CD14-positive monocyte (primary cell): ENCODE data around the gene CHN1. TPM values are rescaled to one million over a fixed set of nuclear protein-coding genes. Genes with fewer than 3 reads are reported as not detected.

Experiments used
- DNase-seq, 3 donors: peaks; one replicate each; pipeline ENCODE4 v3.0.0-alpha.2; 2011 to 2022
- H2AFZ ChIP-seq: 2 replicates; pipeline ENCODE4 v1.6.0; 2012; ENCODE audit warnings: mild to moderate bottlenecking, low read depth, low read length, inconsistent platforms; ENCODE audit not compliant: insufficient read depth, poor library complexity, severe bottlenecking
- H3K27ac ChIP-seq, 2 donors: 1 replicate in 1 of 2; 2 replicates in 1 of 2; pipeline ENCODE4 v1.5.1; 2012 to 2013; ENCODE audit warnings: low read length in 2 of 2, control low read depth in 1 of 2, inconsistent platforms in 1 of 2, low read depth in 1 of 2, mild to moderate bottlenecking in 1 of 2
- H3K27me3 ChIP-seq, 2 donors: one replicate each; pipeline versions ENCODE4 v1.6.0 to v1.6.1; 2011 to 2013; ENCODE audit warnings: low read length in 2 of 2; ENCODE audit not compliant: control insufficient read depth in 2 of 2, insufficient read depth in 2 of 2
- H3K36me3 ChIP-seq, 2 donors: replicated peaks in 1 of 2; 1 replicate in 1 of 2; 2 replicates in 1 of 2; pipeline versions ENCODE4 v1.5.1 to v1.6.1; 2012 to 2013; ENCODE audit warnings: low read length in 2 of 2, control low read depth in 1 of 2, inconsistent platforms in 1 of 2, mild to moderate bottlenecking in 1 of 2; ENCODE audit not compliant: insufficient read depth in 2 of 2, control insufficient read depth in 1 of 2
- H3K4me1 ChIP-seq, 2 donors: 1 replicate in 1 of 2; 2 replicates in 1 of 2; pipeline versions ENCODE4 v1.5.1 to v1.6.1; 2012 to 2013; ENCODE audit warnings: low read length in 2 of 2, control low read depth in 1 of 2, inconsistent platforms in 1 of 2, mild to moderate bottlenecking in 1 of 2, moderate library complexity in 1 of 2; ENCODE audit not compliant: insufficient read depth in 2 of 2, control insufficient read depth in 1 of 2
- H3K4me2 ChIP-seq: replicated peaks from 2 replicates; pipeline ENCODE3; 2012; ENCODE audit warnings: low read length, moderate library complexity, mild to moderate bottlenecking; ENCODE audit not compliant: poor library complexity, severe bottlenecking; ENCODE audit errors: extremely low read depth
- H3K4me3 ChIP-seq, 3 experiments: fragments of 200-600 bp in 1 of 3; sonication (generic) in 1 of 3; replicated peaks in 1 of 3; 1 replicate in 2 of 3; 2 replicates in 1 of 3; pipeline ENCODE4 v1.5.1; 2011 to 2013; ENCODE audit warnings: low read length in 3 of 3, mild to moderate bottlenecking in 3 of 3, control low read depth in 2 of 3, low read depth in 2 of 3, inconsistent platforms in 1 of 3, moderate library complexity in 1 of 3
- H3K79me2 ChIP-seq: 2 replicates; pipeline ENCODE4 v1.6.0; 2012; ENCODE audit warnings: mild to moderate bottlenecking, control low read depth, inconsistent platforms, low read length, moderate library complexity; ENCODE audit not compliant: insufficient read depth
- H3K9ac ChIP-seq: 2 replicates; pipeline ENCODE4 v1.6.0; 2017; ENCODE audit warnings: low read length, mild to moderate bottlenecking; ENCODE audit not compliant: insufficient read depth, poor library complexity, severe bottlenecking
- H3K9me3 ChIP-seq, 2 donors: replicated peaks in 1 of 2; 1 replicate in 1 of 2; 2 replicates in 1 of 2; pipeline versions ENCODE4 v1.5.1 to v1.6.1; 2012 to 2013; ENCODE audit warnings: low read length in 2 of 2, control low read depth in 1 of 2; ENCODE audit not compliant: control insufficient read depth in 1 of 2, insufficient read depth in 1 of 2
- H4K20me1 ChIP-seq: 2 replicates; pipeline ENCODE4 v1.6.0; 2012; ENCODE audit warnings: mild to moderate bottlenecking, low read length, control low read depth, moderate library complexity; ENCODE audit not compliant: insufficient read depth
- H3K27ac Mint-ChIP-seq, 7 donors: one replicate each; pipeline ENCODE4 v1.8.0; 2020; ENCODE audit warnings: mild to moderate bottlenecking in 7 of 7, mixed read lengths in 7 of 7, moderate library complexity in 6 of 7, inconsistent platforms in 2 of 7
- H3K27me3 Mint-ChIP-seq, 3 donors: one replicate each; pipeline ENCODE4 v1.8.0; 2021 to 2022; ENCODE audit warnings: low read depth in 3 of 3, mild to moderate bottlenecking in 3 of 3, mixed read lengths in 3 of 3, moderate library complexity in 3 of 3, inconsistent platforms in 1 of 3
- H3K36me3 Mint-ChIP-seq, 2 donors: one replicate each; pipeline ENCODE4 v1.8.0; 2020; ENCODE audit warnings: mixed read lengths in 2 of 2, inconsistent platforms in 1 of 2, mild to moderate bottlenecking in 1 of 2
- H3K4me1 Mint-ChIP-seq: one replicate; pipeline ENCODE4 v1.8.0; 2020; ENCODE audit warnings: mild to moderate bottlenecking, mixed read lengths
- H3K4me3 Mint-ChIP-seq, 2 donors: one replicate each; pipeline ENCODE4 v1.8.0; 2020; ENCODE audit warnings: mild to moderate bottlenecking in 2 of 2, mixed read lengths in 2 of 2, moderate library complexity in 1 of 2
- H3K9me3 Mint-ChIP-seq, 7 donors: one replicate each; pipeline ENCODE4 v1.8.0; 2020 to 2022; ENCODE audit warnings: mixed read lengths in 7 of 7, mild to moderate bottlenecking in 6 of 7, moderate library complexity in 6 of 7, inconsistent platforms in 2 of 7
- WGBS: methylation state at CpG from one replicate; pipeline ENCODE4 v1.1.5; 2013; ENCODE audit warnings: missing lambda C conversion rate; ENCODE audit not compliant: insufficient coverage; 5-methylcytosine and 5-hydroxymethylcytosine counted together
- intact Hi-C, 2 donors: fragments of 100-400 bp; cut with micrococcal nuclease; formaldehyde crosslinking; loops; one replicate each; pipeline versions ENCODE4 v1.15.0 to v1.15.1; 2023
- polyA plus RNA-seq, 3 donors: library from polyadenylated mRNA; depleted of rRNA in 1 of 3; unstranded in 2 of 3; stranded (reverse) in 1 of 3; fragments of 300-500 nt in 2 of 3; fragments of >200 nt in 1 of 3; fragmentation: Illumina TruSeq in 2 of 3; gene quantifications; 1 replicate in 2 of 3; 2 replicates in 1 of 3; pipeline ENCODE4 v1.2.3, GENCODE V29; 2012 to 2021
- TF ChIP-seq, protein P1 (sequence below): fragments of 200-600 bp; IDR thresholded peaks from one replicate; pipeline ENCODE4 v1.8.0; 2022; ENCODE audit warnings: antibody characterized with exemption, mild to moderate bottlenecking

Gene CHN1
- polyA plus RNA-seq, 3 donors = 0.36 TPM; not detected in 2

DNA sequence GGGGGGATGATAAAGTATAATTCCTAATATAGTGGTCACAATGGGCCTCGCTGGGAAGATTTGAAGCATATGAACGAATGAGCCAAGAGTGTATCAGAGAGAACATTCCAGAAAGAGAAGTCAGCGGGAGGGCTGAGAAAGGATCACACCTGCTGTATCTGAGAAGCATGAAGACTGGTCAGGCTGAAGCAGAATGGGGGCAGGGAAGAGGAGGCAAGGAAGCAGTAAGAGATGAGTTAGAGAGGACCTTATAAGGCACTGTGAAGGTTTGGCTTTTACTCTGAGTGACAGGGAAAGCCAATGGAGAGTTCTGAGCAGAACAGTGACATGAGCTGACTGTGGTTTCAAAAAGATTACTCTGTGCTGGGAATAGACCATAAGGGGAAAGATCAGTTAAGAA, 73.5 kb downstream of the CHN1 start:
- Mint-ChIP-seq H3K4me3 (no peak overlapping the region), H3K36me3 (no peaks in the 10 kb centered on the region), H3K27me3 (no peaks in the 10 kb centered on the region), H3K27ac (no peak overlapping the region), H3K9me3 (peaks cover 0 to 3% (median 0%) of the 10 kb centered on the region in 7 donors), H3K4me1 (no peaks in the 10 kb centered on the region)
- Histone ChIP-seq H3K9me3 (no peaks in the 10 kb centered on the region), H4K20me1 (no peaks in the 10 kb centered on the region), H2AFZ (no peak overlapping the region), H3K36me3 (no peaks in the 10 kb centered on the region), H3K9ac (no peak overlapping the region), H3K4me1 (no peaks in the 10 kb centered on the region), H3K4me2 (no peak overlapping the region), H3K4me3 (no peak overlapping the region), H3K79me2 (no peaks in the 10 kb centered on the region), H3K27me3 (no peaks in the 10 kb centered on the region), H3K27ac (no peak overlapping the region)
- DNase-seq = no peak
- intact Hi-C loops = no loop called here
- 100% methylated on average over 3 of the region's 3 CpGs for WGBS
- TF ChIP-seq, protein P1, sequence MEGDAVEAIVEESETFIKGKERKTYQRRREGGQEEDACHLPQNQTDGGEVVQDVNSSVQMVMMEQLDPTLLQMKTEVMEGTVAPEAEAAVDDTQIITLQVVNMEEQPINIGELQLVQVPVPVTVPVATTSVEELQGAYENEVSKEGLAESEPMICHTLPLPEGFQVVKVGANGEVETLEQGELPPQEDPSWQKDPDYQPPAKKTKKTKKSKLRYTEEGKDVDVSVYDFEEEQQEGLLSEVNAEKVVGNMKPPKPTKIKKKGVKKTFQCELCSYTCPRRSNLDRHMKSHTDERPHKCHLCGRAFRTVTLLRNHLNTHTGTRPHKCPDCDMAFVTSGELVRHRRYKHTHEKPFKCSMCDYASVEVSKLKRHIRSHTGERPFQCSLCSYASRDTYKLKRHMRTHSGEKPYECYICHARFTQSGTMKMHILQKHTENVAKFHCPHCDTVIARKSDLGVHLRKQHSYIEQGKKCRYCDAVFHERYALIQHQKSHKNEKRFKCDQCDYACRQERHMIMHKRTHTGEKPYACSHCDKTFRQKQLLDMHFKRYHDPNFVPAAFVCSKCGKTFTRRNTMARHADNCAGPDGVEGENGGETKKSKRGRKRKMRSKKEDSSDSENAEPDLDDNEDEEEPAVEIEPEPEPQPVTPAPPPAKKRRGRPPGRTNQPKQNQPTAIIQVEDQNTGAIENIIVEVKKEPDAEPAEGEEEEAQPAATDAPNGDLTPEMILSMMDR = no peak

DNA sequence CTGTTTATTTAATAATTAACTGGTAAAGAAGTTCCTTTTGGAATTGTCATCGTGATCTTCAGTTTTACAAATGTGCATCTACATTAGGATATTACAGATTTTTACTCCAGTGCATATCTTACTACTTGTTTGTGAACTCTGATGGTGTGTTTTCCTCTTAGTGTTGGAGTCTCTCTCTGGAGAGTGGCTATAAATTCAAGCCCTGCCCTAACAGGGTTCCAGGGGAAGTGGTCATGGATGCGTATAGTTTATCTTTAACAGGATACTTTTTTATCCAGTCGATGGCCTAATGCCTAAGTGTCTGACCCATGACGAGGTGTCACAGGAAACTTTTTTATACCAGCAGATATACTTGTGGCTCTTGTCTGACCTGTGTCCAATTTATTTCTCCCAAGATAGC, 75.4 kb downstream of the CHN1 start:
- H3K9ac ChIP-seq = no peak overlapping the region
- no peaks in the 10 kb centered on the region for H3K27me3 ChIP-seq
- DNase-seq = no peak
- TF ChIP-seq, protein P1 = no peak
- H3K4me3 Mint-ChIP-seq = no peak overlapping the region
- H3K36me3 Mint-ChIP-seq = no peaks in the 10 kb centered on the region
- H3K9me3 Mint-ChIP-seq = peaks cover 0 to 3% (median 0%) of the 10 kb centered on the region in 7 donors
- H3K36me3 ChIP-seq = no peaks in the 10 kb centered on the region
- no peaks in the 10 kb centered on the region for H3K9me3 ChIP-seq
- H3K4me1 Mint-ChIP-seq = no peaks in the 10 kb centered on the region
- no peak overlapping the region for H3K27ac ChIP-seq
- H3K4me1 ChIP-seq = no peaks in the 10 kb centered on the region
- H2AFZ ChIP-seq = no peak overlapping the region
- H4K20me1 ChIP-seq = no peaks in the 10 kb centered on the region
- H3K27me3 Mint-ChIP-seq = no peaks in the 10 kb centered on the region
- no peak overlapping the region for H3K4me2 ChIP-seq
- H3K27ac Mint-ChIP-seq = no peak overlapping the region
- H3K4me3 ChIP-seq = no peak overlapping the region
- intact Hi-C loops = no loop called here
- WGBS = no CpG with 5 or more reads among the region's 4 CpGs
- H3K79me2 ChIP-seq = no peaks in the 10 kb centered on the region
